GM19043 (cell line): ENCODE results near the gene RRP12.
"Not testable (repeated sequence)": the region's sequence is repeated elsewhere in the genome, so short reads cannot be mapped to it uniquely, and the experiment has no call there.

ENCODE experiments used
- ATAC-seq: cut with Tn5 transposase; IDR thresholded peaks from one replicate; pipeline ENCODE4 v1.9.1; 2021; ENCODE audit warnings: low read depth; ENCODE audit not compliant: unreplicated experiment

RRP12 gene

GRCh38 chr10:97371696-97372095 is 29.4 kb downstream of the RRP12 start:
- ATAC-seq, result no peak

- no peak for ATAC-seq
Measured at GRCh38 chr10:97367126-97367649, 34.0 kb downstream of the RRP12 start.

- no peak for ATAC-seq
Measured at GRCh38 chr10:97366572-97366971, 34.6 kb downstream of the RRP12 start.

GRCh38 chr10:97365761-97366351 is 35.3 kb downstream of the RRP12 start:
- no peak for ATAC-seq

- no peak for ATAC-seq
Measured at GRCh38 chr10:97363071-97363470, 38.1 kb downstream of the RRP12 start.

- ATAC-seq, result no peak
Measured at GRCh38 chr10:97362310-97363033, 38.7 kb downstream of the RRP12 start.

- no peak for ATAC-seq
Measured at GRCh38 chr10:97361537-97361901, 39.6 kb downstream of the RRP12 start.

GRCh38 chr10:97360705-97361536 is 40.2 kb downstream of the RRP12 start:
- no peak for ATAC-seq

- no peak for ATAC-seq
Measured at GRCh38 chr10:97358781-97359180, 42.4 kb downstream of the RRP12 start.

GRCh38 chr10:97358349-97358748 is 42.8 kb downstream of the RRP12 start:
- no peak for ATAC-seq

GRCh38 chr10:97356918-97357317 is 44.2 kb downstream of the RRP12 start:
- no peak for ATAC-seq

GRCh38 chr10:97356318-97356914 is 44.7 kb downstream of the RRP12 start:
- no peak for ATAC-seq

GRCh38 chr10:97355571-97355975 is 45.6 kb downstream of the RRP12 start:
- no peak for ATAC-seq

GRCh38 chr10:97353945-97354344 is 47.2 kb downstream of the RRP12 start:
- ATAC-seq, result no peak

- no peak for ATAC-seq
Measured at GRCh38 chr10:97349752-97350513, 51.2 kb downstream of the RRP12 start.

GRCh38 chr10:97347317-97347716 is 53.8 kb downstream of the RRP12 start:
- no peak for ATAC-seq

- ATAC-seq, result not testable (repeated sequence)
Measured at GRCh38 chr10:97343664-97344063, 57.5 kb downstream of the RRP12 start.

GRCh38 chr10:97341416-97341815 is 59.7 kb downstream of the RRP12 start:
- ATAC-seq, result no peak

GRCh38 chr10:97338041-97338440 is 63.1 kb downstream of the RRP12 start:
- ATAC-seq, result no peak
